GM19328 (cell line): Measurements from ENCODE around the gene SLC22A3.

ENCODE experiments used
- ATAC-seq: cut with Tn5 transposase; IDR thresholded peaks from one replicate; pipeline ENCODE4 v1.9.1; 2021; ENCODE audit warnings: mild to moderate bottlenecking, moderate library complexity; ENCODE audit not compliant: unreplicated experiment

SLC22A3 gene

DNA sequence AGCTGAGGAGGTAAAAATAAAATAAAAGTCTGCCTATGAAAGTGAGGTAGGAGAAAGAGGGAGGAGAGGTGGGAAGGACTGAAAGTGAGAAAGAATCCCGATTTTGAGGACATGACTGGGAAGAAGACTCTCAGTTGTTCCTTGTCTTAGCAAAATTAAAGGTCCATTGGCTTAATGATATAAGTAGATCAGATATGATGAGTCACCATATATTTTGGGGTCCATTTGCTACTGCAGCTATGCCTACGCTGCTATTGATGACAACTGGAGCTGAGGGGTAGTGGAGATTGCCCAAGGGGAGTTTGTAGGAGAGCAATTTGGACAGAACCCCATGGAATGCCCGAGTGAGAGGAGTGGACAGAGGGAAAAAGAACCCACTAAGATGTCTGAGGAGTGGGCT is 15.1 kb upstream of the SLC22A3 start:
- no peak for ATAC-seq

DNA sequence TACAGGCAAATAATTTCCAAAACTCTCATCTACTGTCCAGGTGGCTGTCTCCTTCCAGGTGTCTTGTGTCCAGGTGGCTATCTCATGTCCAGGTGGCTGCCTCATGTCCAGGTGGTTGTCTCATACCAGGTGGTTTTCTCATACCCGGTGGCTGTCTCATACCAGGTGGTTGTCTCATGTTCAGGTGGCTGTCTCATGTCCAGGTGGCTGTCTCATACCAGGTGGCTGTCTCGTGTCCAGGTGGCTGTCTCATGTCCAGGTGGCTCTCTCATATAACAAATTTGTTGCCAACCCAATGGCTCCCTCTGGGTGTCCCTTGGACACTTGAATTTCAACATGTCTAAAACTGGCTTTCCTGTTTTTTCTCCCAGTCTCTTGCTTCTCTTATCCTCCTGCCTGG is 14.3 kb upstream of the SLC22A3 start:
- ATAC-seq: no peak

DNA sequence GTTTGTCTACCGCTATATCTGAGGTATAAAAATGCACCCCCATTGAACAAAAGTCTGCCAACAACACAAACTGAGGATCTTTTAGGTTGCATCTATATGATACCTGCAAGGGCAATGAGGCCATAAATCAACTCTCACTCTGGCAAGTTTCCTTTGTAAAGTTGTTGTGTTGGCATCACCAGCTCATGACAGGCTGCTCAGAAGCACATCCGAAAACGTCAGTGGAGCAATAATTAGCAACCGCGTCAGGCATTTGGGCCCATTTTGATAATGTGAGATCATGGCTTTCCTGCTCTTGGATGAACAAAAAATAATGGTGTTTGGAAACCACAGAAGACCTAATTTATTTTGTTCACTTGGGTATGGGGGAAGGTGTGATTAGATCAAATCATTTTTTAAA is 12.0 kb upstream of the SLC22A3 start:
- ATAC-seq: no peak

DNA sequence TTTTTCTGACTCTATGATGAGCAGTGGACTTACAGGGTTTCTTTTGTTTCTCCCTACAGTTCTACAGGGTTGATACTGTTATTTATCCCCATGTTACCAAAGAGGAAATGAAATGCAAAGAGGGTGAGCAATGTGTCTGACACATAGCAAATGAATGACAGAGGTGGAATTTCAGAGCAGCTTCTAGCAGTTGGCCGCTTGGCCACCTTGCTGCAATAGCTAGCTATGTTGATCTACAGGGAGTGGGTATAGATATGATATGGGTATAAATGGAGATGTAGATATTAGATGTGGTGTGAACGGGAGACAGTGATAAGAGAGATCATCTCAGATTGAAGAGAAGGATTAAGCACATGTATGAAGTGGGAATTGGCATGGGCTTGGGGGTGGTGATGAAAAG is 10.9 kb upstream of the SLC22A3 start:
- no peak for ATAC-seq

DNA sequence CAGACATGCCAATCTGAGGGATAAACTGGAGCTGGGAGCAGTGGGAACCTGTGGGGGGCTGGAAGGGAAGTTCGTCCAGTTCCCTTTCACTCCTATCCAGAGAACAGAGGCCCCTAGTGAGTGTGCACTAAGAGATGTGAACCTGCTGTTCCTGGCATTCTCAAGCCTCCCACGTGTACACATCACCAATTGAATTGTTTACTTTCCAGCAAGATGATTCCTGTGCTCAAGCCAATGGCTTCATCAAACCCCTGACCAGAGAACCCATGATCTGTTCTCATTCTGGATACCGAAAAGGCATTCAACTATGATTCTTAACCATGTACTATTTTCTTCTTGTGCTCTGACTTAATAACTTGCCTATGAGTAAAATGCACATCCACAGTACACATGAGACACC is 10.2 kb upstream of the SLC22A3 start:
- no peak for ATAC-seq

DNA sequence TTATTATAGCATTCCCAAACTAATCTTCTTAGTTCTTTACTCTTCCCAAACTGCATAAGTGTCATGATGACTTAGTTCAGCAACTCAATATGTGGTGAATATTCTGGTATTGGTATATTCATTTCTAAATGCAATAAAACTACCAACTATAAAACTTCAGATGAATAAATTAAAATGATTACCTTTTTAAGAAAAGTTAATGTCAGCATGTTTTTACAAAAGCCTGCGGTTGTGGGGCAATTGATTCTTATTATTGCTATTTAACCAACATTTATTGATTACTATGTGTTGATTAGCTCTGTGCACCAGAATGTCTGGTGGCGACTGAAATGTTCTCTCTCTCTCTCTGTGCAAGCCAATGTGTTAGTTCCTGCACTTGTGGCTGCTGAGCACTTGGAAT is 5.0 kb upstream of the SLC22A3 start:
- ATAC-seq: no peak

DNA sequence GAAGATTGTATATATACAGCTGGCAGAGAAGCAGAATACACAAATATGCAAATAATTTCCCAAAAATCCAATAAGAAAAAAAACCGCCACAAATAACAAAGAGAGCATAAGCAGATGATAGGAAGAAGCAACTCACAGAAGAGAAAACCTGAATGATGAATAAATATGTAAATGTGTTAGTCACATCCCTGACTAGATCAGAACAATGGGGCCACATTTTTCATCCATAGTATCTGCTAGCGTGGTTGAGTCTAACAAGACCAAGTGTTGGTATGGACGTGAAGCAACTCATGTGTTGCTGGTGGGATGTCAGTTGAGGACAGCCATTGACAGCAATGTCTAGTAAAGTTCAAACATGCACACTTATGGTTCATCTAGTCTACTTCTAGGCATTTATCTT is 3.9 kb upstream of the SLC22A3 start:
- ATAC-seq: no peak

DNA sequence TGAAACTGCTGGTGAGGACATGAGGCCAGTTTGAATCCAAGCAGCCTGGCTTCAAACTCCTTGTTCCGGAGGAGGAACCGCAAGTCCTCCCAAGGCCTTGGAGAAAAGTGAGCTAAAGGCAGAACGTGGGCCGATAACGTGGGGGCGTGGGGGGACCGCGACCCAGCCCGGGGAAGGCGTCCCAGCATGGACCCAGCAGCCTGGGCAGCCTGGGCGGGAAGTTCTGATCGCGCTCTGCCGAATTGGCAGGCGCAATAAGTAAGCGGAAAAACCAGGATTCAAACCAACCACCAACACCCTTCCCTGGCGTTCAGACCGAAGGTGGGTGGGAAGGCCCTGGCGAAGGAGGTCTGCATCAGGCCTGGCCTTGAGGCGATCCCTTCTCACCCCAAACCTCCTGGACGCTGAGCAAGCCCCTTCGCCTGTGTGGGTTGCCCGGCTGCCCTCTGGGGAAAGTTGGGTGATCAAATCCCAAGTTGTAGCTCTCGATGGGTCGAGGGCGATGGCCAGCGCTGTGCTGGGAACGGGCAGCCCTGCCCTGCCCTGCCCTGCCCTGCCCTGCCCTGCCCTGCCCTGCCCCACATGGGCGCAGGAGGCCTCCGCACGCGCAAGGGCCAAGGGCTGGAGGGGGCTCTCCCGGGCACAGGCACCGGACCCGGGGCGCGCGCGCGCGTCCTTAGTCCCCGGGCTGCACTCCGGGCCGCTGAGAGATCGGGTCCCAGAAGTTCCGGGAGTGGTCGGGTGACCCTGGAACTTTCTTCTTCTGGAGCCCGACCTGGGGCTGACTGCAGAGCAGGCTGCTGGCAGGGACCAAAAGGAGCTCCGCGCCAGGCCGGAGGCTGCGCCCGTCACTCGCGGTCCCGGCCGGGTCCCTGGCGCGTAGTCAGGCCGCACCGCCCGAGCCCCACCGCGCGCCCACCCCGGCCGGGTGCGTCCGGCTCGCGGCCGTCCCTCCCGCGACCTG is 637 bp upstream of the SLC22A3 start:
- ATAC-seq: no peak

DNA sequence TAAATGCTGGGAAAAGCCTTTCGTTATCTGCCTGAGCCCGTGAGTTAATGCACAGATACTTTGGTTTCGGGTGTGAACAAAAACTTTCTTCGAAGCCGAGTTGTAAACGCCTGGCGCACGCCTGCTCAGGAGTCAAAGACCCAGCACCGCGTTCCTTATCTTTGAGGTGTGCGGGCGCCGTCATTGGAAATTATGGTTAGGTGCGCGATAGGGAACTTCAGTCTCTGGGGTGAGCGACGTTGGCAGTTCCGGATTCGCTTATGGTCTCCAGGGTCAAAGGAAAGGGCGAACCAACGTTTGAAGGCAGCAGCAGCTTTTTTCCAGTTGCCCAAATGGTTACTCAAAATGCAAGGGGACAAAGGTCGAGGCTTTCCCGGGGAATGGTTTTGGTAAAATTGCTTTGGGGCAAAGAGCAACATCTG is 853 bp downstream of the SLC22A3 start:
- no peak for ATAC-seq

DNA sequence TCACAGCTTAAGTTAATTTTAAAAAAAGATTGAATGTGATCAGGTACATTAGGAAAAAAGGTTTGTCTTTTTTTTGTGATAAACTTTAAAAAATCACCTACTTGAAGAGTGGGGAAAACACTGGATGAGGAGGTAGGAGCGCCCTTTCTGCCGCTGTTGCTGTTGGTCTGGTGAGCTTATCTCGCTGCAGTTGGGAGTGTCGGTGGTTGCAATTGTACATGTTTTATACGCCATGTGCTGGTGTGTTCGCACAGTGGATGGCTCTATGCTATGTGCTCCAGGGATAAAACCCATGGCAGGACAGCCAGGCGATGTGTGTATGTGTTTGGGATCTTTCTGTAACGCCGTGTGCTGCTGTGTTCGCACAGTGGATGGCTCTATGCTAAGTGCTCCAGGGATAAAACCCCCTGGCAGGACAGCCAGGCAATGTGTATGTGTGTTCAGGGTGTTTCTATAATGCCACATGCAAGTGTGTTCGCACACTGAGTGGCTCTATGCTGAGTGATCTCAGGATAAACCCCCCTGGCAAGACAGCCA is 1.7 kb downstream of the SLC22A3 start:
- ATAC-seq: no peak

DNA sequence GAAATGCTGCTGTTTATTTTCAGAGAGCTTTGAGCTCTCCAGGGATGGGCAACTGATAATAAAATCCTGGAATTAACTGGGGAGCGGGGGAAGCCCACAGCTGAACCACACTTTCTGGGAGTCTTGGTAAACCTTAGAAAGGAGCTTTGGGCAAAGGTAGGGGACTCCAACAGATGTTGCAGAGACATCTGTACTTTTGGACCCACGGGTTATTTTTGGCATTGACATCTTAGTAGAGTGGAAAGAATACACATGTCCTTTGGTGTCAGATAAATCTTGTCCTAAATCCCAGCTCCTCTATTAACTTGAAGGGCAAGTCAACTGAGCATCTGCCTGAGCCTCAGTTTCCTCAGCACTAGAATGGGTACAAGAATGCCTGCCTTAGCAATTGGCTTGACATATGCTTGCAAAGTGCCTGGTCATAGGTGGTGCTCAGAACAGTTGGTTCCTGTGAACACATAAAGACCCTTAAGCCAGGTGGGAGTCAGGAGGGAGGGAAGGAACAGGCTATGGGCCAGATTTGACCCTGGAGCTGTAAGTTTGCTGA is 5.8 kb downstream of the SLC22A3 start:
- no peak for ATAC-seq

DNA sequence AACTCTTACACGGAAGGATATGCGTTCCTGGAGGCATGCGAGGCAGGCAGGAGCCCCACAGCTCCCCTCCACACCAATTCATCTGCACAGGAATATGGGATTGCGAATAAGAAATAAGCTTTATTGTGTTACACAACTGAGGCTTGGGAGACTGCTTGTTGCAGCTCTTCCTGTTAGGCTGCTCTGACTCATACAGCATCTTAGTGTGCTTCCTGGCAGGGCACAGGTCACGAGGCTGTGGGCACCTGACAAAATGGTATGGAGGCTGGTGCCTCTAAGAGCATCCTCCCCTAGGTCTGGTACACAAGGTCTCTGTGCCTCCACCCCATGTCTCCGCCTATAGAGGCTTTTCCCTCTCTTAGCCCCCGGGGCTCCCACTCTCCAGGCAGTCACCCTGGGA is 6.8 kb downstream of the SLC22A3 start:
- no peak for ATAC-seq

DNA sequence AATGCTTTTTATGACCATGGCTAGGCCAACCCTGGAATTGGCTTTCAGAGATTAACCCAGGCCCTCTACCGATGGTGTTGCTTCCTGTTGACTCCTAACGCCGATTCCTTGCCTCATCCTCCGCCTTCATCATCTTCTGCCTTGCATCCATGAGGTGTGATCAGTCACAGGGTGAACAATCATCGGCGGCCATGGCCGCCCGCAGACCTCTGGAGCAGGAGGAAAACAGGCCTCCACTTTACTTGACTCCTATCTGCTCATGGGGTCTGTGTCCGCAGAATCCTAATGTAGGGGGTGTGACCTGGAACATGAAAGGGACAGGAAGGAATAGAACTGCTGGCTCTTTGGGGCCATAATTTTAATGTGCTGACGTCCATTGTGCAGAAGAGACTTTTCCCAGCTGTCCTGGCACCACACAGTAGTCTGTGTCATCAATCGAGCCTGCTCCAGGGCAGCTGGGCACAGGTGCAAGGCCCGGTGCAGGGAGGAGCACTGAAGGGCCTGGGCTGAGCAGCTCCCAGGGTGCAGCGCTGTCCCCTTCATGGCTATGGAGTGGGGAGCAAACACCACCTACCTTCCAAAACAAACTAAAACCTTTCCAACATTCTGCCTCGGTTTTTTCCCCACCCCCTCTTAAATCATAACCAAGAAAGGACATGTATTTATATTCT is 8.0 kb downstream of the SLC22A3 start:
- no peak for ATAC-seq

DNA sequence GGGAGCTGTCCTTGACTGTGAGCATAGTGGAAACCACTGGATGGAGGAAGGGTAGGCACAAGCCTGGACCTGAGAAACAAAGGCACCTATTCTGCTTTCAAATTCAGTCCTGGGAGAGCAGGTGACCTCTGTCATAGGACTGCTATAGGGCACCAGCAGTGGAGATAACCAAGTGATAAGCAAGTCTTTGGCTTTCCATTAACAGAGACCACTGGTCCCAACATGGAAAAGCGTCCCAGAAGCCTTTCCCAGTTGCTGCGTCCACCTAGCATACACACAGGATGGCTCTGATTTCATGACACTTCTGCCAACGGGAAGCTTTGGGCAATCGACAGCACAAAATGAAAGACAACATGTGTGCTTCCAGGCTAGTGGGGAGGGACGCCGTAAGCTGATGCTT is 8.9 kb downstream of the SLC22A3 start:
- ATAC-seq: no peak

DNA sequence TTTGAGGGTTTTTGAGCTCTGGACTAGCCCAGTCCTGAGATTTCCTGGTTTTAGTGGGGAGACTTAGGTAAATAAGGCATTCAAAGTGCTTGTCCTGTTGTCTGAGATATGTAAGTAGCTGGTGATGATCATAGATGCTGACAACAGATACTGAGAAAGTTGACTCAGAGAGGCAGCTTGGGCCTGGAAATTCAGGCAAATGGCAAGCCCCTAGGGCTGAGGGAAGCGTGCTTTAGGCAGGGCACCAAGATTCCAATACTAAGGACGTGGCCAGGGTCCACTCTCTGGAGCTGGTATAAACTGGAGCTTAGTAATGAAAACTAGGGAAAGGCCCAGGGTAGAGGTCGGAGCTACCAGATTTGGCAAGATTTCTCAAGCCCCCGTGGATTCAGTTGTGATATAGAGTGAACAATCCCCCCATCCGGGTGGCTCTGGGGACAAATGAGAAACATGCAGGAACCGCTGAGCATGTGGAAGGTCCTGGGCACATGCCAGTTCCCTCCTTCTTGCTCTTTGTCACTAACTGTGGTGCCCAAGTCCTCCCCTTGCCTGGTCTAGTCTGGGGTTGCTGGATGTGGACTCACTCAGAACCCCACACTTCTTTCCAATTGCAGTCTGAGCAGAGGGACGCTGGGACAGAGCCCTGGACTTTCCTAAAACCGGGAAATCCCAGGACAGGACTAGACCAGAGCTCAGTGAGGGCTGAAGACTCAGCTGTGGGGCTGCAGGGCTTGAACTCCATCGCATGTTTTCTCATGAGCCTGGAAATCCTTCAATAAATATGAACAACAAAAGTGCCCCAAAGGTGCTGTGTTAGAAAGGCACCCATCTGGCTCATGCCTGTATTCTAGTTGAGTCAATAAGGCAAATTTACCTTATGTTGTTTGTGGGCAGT is 10.3 kb downstream of the SLC22A3 start:
- ATAC-seq: no peak

DNA sequence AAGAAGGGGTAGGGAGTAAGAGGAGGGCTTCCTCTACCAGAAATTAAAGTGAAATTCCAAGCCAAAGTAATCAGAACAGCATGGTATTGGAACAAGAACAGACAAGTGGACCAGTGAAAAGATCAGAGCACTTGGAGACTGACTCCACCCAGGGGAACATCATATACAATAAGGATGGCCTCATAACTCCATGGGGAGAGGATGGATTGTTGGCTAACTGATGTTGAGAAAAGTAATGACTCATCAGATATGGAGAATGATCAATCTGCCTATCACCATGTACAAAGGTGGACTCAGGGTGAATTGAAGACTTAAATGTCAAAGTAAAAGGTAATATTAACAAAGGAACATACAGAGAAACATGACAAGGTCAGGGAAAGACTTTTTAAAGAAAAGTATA is 12.8 kb downstream of the SLC22A3 start:
- ATAC-seq: no peak

DNA sequence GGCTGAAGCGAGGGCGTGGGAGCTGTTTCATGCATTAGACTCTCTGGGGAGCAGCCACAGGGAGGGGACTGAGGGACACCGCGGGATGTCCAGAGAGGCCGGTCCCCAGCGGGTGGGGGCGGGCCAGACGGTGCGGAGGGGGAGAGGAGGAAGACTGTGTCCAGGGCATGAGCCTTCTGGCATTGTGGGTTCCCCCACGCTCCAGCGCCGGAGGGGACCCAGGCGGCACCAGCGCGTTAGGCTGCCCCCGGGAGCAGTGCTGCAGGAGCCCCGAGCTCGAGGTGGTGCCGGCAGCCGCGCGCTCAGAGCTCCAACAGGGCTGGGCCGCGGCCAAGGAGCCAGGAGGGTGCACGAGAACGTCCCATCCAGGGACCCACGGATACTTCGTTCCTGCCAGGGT is 14.4 kb downstream of the SLC22A3 start:
- ATAC-seq: no peak

DNA sequence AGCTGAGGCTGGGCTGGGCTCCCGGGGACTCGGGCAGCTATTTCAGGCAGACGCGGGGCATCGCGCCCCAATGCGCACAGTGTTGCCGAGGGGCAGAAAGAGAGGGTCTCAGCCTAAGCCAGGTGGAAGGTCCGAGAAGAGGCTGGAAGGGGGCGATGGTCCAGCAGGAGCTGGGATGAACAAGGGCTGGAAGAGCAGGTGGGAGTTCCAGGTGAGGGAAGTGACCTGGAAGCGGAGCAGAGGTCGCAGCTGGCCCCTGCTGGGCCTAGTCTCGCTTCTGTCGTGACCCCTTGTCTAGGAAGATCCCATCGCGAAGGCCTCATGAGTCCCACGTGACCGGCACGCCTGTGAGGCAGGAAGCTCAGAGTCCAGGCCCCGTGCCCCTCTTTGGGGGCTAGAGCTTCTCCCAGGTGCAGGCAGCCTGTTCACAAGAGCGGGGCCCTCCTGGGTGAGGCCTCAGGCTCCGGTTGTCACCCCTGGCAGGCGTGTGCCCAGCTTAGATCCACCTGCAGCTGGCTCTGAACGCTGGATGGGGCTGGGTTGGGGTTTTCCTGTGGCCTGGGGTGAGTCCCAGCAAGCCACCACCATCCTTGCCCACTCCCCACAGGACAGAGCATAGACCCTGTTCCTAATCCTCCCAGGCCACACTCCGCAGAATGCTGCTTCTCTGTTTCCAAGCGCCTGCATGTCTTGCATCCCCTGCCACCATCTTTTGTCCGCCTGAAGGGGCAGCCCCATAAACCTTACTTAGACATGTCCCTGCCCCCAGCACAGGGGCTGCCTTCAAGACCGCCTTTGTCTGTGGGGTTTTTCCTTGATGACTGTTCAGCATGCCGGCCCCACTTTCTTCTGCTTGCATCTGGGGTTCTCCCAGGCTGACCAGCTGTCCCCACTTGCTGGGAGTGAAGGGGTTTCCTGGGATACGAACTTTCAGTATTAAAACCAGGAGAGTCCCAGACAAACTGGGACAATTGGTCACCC is 15.1 kb downstream of the SLC22A3 start:
- ATAC-seq: no peak

DNA sequence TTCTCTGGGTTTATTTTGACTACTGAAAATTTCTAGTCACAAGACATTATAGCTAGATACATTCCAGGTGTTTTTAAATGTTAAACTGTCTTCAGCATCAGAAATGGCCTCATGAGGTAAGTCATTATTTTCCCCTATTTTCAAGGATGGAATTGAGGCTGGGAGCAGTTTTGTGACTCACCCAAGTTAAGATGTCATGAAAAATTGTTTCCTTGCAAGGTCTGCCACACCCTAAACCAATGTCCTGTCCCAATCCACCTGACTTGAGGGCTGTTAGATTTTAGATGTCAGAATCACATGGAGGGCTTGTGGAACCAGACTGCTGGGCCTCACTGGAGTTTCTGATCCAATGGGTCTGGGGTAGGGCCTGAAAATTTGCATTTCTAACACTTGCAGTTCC is 16.9 kb downstream of the SLC22A3 start:
- ATAC-seq: no peak
